Measurements from ENCODE around the gene PDE8B. TPM values are rescaled to one million over a fixed set of nuclear protein-coding genes. Genes with fewer than 3 reads are reported as not detected.
A peak's percentile ranks its signal among the peaks of the same experiment; 100 is the strongest.

The PDE8B gene
- total RNA-seq, 1 donor from 2014 or later = 2.6 TPM

DNA sequence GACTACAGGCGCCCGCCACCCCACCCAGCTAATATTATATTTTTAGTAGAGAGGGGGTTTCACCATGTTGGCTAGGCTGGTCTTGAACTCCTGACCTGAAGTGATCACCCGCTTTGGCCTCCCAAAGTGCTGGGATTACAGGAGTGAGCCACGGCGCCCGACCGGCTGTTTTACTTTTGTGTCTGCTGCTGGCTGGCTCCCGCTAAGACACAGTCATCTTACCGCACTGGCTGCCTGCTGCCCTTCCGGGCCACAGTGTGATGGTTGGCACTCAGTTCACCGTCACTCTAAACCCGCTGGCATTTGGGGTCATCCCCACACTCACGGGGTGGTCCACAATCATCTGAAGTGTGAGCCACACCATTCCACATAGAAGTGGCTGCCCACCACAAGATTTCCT is 188.0 kb downstream of the PDE8B start:
- no peak for TF ChIP-seq CTCF (IDR thresholded peaks at IDR 0.05; ENCODE audit: unreplicated experiment)
- H3K4me1 Mint-ChIP-seq (ENCODE audit: low read depth) = peaks cover 26% of the 10 kb centered on the region
- H3K9me3 Mint-ChIP-seq (ENCODE audit: low read depth) = no peaks in the 10 kb centered on the region
- H3K27me3 Mint-ChIP-seq = no peaks in the 10 kb centered on the region
- no peak overlapping the region for H3K27ac Mint-ChIP-seq
- no peak for DNase-seq (ENCODE audit: low spot score, unreplicated experiment)
- H3K4me3 Mint-ChIP-seq (ENCODE audit: low read depth) = no peak overlapping the region
- no peaks in the 10 kb centered on the region for H3K36me3 Mint-ChIP-seq (ENCODE audit: insufficient read depth)

GRCh38 chr5:77398896-77399295 is 188.4 kb downstream of the PDE8B start:
- H3K4me1 Mint-ChIP-seq (ENCODE audit: low read depth) = peaks cover 24% of the 10 kb centered on the region
- no peak for DNase-seq (ENCODE audit: low spot score, unreplicated experiment)
- H3K4me3 Mint-ChIP-seq (ENCODE audit: low read depth) = no peak overlapping the region
- H3K9me3 Mint-ChIP-seq (ENCODE audit: low read depth) = no peaks in the 10 kb centered on the region
- no peaks in the 10 kb centered on the region for H3K36me3 Mint-ChIP-seq (ENCODE audit: insufficient read depth)
- TF ChIP-seq CTCF (IDR thresholded peaks at IDR 0.05; ENCODE audit: unreplicated experiment) = no peak
- H3K27ac Mint-ChIP-seq = no peak overlapping the region
- no peaks in the 10 kb centered on the region for H3K27me3 Mint-ChIP-seq

DNA sequence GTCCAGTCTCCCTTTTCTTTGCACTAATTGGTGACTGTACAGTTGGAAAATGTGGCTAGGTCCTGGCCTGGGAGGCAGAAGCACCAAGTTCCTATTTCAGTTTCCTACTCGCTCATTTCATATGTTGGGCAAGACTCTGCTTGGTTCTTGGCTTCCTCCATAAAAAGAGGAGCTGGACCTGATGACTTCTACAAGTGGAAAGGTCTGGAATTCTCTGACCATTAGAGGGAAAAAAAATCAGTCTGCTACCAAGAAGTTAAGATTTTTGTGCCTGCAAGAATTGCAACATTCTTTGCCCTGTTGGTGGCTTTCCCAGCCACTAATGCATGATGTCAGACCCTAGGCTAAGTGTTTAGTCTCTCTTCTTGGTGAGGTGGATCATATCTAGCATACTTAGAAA is 190.2 kb downstream of the PDE8B start:
- Mint-ChIP-seq H3K4me3 (ENCODE audit: low read depth) (no peak overlapping the region), H3K27ac (peak overlapping the region; percentile 6), H3K4me1 (ENCODE audit: low read depth) (peaks cover 17% of the 10 kb centered on the region), H3K36me3 (ENCODE audit: insufficient read depth) (no peaks in the 10 kb centered on the region), H3K9me3 (ENCODE audit: low read depth) (no peaks in the 10 kb centered on the region), H3K27me3 (no peaks in the 10 kb centered on the region)
- no peak for DNase-seq (ENCODE audit: low spot score, unreplicated experiment)
- TF ChIP-seq CTCF (IDR thresholded peaks at IDR 0.05; ENCODE audit: unreplicated experiment) = no peak

- no peaks in the 10 kb centered on the region for H3K36me3 Mint-ChIP-seq (ENCODE audit: insufficient read depth)
- H3K27ac Mint-ChIP-seq = no peak overlapping the region
- no peak for TF ChIP-seq CTCF (IDR thresholded peaks at IDR 0.05; ENCODE audit: unreplicated experiment)
- H3K4me3 Mint-ChIP-seq (ENCODE audit: low read depth) = no peak overlapping the region
- DNase-seq (ENCODE audit: low spot score, unreplicated experiment) = no peak
- peaks cover 3% of the 10 kb centered on the region for H3K4me1 Mint-ChIP-seq (ENCODE audit: low read depth)
- no peaks in the 10 kb centered on the region for H3K9me3 Mint-ChIP-seq (ENCODE audit: low read depth)
- peaks cover 2% of the 10 kb centered on the region for H3K27me3 Mint-ChIP-seq
Observed at GRCh38 chr5:77402796-77403195, 192.3 kb downstream of the PDE8B start.

- Mint-ChIP-seq H3K27ac (no peak overlapping the region), H3K9me3 (ENCODE audit: low read depth) (no peaks in the 10 kb centered on the region), H3K36me3 (ENCODE audit: insufficient read depth) (no peaks in the 10 kb centered on the region), H3K4me1 (ENCODE audit: low read depth) (no peaks in the 10 kb centered on the region), H3K27me3 (peaks cover 2% of the 10 kb centered on the region), H3K4me3 (ENCODE audit: low read depth) (no peak overlapping the region)
- no peak for TF ChIP-seq CTCF (IDR thresholded peaks at IDR 0.05; ENCODE audit: unreplicated experiment)
- no peak for DNase-seq (ENCODE audit: low spot score, unreplicated experiment)
Observed at GRCh38 chr5:77407152-77407551, 196.7 kb downstream of the PDE8B start.
